Muscle of back (tissue), 11 donors: ENCODE data around the gene EFNB2. TPM values are rescaled to one million over a fixed set of nuclear protein-coding genes. Genes with fewer than 3 reads are reported as not detected.

Experiments used
- DNase-seq, 3 donors: peaks; one replicate each; pipeline versions ENCODE4 v3.0.0 to v3.0.0-alpha.2; 2013
- polyA plus RNA-seq, 10 donors: library from polyadenylated mRNA; unstranded; fragments of 120-200 nt; gene quantifications; one replicate each; pipeline ENCODE4 v1.2.1, GENCODE V29; 2013; ENCODE audit not compliant: insufficient read length in 10 of 10

The EFNB2 gene
- polyA plus RNA-seq, 10 donors, result 18.5 to 53.4 (median 23.1) TPM

DNA sequence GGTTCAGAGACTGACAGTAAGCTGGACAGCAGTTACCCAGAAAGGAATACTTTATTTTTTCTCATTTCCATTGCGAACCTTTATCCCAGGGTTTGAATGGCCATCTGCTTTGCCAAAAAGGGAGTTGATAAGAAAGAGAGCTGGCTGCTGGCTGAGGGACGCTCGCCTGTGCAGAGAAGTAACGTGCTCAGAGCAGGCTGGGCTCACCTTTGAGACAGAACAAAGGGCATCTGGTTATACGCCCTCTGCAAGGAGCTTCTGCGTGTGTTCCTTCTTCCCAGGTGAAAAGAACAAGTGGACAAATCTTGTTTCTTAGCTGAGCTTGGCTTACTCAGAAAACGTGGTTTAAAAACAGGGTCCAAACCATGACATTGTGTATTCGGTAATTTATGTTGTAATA is 47.4 kb downstream of the EFNB2 start:
- DNase-seq, result no peak

DNA sequence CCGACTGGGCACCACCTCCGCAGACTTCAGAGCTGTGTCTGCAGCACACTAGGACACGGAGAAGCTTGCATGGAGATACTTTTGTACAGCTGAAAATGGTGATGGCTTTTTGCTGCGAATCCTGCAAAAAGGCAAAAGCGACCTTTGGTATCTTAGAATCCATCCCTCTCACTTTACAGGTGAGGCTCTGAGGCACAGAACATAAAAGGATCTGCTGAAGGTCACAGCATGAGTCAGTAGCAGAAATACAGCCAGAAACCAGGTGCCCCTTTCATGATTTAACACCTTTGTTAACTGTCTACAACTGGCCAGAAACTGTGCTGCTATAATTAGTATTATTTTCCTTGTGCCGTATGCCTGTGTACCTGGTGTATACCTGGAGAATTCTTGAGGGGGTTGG is 48.3 kb downstream of the EFNB2 start:
- no peak for DNase-seq

DNA sequence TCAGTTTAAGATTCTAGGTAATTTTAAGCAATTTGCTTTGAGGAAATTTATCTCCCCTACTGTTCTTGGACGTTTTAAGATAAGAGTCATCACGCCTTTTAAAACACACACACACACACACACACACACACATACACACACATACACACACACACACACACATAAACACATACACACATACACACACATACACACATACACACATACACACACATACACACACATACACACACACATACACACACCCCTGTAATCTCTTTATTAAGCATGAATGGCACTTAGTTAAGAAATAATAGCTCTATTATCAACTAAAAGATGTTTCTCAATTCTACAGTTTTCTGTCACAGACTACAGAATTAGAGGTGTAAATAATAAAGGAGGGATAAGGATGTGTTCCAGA is 49.2 kb downstream of the EFNB2 start:
- no peak for DNase-seq

DNA sequence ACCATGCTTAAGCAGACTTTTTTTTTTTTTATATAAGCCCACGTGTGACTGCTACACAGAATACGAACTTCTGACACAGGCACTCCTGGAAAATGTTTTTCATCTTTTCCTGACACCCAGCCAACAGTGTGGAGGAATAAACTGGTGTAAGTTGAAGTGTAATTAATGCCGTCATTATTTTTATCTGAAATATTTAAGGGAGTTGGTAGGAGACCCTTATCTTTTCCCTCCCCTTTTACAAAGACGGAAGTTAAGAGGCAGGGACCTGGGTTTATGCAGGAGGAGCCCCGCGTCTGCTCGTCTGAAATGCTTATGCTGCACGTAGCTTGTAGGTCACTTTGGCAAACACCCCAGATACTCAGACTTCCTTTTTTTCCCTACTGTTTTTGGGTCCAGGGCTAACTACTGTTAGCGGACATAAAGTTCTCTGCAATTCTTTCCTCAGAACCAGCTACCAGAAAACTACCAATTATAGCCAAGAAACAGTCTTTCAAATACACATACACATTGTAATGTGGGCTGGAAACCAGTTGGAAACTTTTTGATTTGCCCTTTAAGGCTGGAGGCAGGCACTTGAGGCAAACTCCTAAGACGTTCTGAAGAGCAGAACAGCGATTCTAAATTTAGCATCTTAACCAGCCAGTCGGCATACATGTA is 50.8 kb downstream of the EFNB2 start:
- peak in 2 of 3 donors; percentile 36 to 57 for DNase-seq

DNA sequence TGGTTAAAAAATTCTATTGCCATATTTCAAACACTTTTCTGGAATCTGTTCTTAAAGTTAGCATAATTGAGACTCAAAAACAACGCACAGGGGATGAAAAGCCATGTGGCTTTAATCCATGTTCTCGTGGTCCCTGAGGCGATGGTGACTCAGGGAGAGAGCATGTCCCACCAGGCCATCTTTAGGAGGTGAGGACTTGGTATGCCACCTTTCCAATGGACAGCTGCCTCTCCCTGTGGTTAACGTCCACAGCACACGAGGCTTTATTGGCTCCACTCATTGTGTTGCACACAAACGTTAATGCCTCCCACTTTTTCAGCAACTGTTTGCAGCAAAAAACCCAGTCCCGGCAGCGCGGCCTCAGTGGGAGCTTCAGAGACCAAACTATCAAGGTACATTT is 51.4 kb downstream of the EFNB2 start:
- no peak for DNase-seq

DNA sequence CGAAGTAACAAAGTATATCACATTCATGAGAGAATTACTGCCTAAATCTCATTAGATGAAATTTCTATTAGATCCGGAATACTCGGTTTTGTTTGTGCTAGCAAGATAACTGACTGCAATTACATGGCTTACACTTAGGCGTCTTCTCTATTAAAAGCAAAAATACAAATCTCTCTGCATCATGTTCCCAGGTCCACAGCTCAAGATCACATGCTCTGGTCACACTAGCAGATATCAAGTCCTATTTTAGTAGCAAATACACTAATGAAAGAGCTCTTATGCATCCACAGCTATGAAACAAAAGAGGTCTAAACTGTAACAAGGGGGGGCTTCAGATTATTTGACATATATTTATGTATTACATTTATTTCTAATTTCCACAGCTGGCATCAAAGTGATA is 53.5 kb downstream of the EFNB2 start:
- DNase-seq, result no peak

DNA sequence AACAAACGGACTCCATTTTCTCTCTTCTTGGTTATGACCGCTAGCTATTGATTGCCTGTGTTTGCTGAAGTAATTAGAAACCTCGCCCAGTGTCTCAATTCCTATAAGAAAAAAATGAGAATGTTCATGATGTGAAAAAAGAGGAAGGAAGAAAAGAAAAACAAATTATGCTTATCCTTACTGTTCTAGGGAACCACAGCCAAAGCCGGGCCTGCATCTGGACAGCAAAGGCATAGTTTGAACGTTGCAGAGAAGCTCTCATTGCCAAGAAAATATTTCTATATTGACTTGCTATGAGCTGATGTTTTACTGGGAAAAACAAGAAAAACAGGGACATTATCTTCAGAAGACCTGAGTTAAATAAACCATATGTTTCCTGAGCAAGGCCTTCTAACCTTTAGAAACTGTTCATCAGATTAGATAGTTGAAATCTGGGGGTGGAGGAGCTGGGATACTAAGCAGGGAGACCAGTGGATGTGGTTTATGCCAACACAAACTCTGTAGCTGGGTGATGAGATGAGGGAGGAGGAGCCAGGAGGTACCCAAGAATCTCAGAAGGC is 55.0 kb downstream of the EFNB2 start:
- DNase-seq, result peak; percentile 32 to 83 (median 62)

DNA sequence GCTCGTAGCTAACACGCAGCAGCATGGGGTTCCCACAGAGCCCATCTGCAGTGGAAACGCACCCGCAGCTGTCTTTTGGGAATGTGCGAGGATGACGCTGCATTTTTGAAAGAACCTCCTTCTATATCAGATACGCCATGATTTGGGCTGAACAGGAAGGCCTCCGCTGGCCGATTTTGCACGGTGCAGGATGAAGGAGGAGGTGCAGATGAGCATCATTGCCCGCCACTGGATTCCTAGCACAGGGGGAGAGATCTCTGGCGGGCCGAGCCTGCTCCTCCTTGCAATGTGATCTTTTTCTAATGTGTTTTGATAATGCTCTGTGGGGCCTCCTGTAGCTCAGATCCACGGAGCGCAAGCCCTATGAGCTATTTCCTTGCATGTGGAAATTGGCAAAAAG is 55.5 kb downstream of the EFNB2 start:
- DNase-seq, result no peak

DNA sequence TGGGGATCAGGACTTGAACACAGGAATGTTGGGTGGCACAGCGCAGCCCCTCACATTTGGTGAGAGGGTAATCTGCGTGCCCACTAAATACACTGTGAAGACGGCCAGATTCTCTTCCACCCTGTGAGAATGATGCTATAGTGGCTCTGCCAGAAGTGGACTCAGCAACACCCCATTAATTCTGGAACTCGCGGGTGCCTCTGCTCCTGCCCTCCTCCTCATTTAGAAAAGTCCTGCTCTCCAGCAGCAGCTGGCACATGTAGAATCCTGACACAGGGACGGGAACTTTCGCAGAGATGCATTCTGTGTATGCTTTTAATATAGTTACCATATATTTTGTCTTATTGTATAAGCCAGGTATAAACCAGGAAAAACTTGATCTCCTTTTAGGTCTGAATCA is 57.3 kb downstream of the EFNB2 start:
- no peak for DNase-seq

DNA sequence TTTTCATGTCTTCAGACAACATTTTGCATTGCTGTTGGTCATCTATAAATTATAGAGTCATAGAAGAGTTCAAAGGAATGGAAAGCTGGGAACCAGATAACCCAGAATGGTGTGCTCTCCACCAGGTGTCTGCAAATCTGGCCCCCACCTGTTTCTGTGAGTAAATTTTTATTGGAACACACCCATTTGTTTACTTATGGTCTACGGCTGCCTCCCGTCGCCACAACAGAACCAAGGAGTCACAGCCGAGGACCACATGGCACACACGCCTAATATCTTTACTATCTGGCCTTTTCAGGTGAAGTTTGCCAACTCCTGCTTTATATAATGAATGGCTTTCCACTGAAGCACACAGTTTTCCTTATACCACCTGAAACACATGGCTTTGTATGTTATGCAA is 58.2 kb downstream of the EFNB2 start:
- DNase-seq, result no peak

DNA sequence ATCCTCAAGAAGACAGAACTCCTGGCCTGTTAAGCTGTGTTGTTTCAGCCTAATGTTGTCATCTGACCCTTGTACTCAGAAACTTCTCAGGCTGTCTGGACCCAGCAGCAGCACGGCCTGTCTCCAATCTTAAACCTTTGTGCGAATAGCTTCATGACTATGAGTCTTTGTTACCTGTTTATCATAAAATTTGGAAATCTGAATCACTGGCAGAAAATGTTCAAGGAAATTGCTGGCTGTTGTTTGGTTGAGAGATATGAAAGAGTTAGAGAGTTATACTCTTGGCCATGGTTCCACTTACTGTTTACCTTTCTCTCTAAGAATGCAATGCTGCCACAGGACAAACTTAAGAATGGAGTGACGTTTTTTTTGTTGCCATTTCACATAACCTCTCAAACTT is 59.6 kb downstream of the EFNB2 start:
- no peak for DNase-seq

DNA sequence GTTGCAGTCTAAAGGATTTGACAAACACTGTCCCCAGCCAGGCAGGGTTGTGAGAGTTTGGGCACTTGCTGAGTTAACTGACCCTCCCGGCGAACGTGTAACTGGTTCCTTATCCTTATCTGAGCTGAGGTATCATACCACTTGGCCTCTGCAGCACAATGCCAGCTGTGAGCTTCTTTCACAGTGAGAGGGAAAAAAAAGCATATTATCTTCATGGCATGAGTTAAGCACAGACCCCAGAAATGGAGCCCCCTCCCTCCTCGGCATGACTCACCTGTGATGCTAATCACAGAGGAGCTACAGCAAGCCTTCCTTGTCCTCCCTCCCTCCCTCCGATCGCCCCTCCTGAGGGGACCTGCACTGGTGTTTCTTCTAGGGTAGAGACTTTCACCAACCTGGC is 60.5 kb downstream of the EFNB2 start:
- no peak for DNase-seq

DNA sequence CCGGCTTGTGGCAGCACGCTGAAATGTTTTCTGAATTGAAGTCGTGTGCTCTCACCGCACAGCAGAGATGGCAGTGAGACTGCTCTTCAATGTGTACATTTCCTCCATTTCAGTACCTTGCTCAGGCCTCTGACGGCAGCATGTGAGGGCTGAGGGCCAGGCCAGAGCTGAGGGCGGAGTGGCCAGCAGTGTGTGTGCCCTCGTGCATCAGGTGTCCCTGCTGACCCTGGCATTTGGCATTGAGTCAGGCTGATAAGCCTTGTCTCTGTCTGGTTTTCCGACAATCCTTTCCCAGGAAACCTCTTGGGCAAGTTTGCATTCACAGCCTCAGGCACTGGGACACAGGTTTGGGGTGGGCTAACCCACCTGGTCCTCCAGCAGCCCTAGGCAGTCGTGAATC is 62.3 kb downstream of the EFNB2 start:
- no peak for DNase-seq

DNA sequence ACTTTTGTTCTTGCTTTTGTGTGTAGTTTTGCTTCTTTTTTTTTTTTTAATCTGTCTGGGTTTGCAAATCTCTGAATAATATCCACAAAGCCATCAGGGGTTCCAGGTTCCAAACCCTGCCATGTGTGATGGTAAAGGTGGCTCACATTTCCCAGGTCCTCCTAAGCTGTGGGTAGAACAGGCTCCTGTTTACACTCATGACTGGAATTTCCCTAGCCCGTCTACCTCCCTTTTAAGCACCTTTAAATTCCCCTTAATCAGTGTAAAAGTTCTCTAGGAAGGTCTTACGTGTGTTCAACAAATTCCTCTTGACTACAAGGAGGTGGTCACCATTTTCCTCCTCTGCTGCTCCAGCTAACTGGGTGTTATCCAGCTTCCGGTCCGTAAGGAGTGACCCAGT is 62.8 kb downstream of the EFNB2 start:
- DNase-seq, result no peak

DNA sequence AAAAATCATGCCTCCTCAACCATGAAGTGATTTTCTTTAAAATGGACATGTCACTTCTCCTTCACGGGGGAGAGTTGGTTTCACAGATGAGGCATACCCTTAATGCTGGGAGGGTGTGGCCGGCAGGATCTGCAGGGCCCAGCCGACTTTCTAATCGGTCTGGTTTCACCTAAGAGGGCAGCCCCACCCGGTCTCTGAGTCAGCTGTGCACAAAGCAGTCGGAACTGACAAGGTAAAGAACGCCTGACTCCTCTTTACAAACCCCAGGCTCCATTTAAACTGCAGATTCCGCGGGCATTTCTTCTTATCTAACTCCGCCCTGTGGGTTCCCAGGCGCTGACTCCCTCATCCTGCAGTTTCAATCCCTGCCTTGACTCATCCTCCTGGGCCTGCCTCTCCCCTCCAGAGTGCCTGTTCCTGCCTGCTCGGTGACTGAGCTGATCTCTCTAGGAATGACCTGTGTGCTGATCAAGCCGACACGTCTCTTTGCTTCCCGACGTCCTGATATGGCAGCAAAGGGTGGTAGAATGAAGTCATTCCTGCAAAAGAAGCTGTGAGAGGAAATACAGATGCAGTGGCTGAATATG is 63.4 kb downstream of the EFNB2 start:
- peak in 1 of 3 donors; percentile 74 for DNase-seq

DNA sequence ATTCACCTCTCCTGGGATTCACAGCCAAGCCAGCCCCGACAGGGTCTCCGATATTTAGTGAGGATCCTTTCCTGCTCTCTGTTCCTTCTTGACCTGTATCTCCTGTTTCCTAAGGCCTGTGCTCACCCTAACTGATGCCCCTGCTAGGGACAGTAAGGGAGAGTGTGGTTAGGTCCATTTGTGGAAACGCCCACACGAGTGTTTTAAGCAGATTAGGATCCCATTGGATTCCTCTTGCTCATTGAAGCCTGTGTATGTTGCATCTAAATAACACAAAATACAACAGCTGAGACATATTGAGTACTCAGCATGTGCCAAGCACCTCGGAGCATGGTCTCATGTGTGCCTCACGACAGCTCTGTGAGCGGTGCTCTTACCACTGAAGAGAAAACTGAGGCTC is 64.9 kb downstream of the EFNB2 start:
- no peak for DNase-seq

DNA sequence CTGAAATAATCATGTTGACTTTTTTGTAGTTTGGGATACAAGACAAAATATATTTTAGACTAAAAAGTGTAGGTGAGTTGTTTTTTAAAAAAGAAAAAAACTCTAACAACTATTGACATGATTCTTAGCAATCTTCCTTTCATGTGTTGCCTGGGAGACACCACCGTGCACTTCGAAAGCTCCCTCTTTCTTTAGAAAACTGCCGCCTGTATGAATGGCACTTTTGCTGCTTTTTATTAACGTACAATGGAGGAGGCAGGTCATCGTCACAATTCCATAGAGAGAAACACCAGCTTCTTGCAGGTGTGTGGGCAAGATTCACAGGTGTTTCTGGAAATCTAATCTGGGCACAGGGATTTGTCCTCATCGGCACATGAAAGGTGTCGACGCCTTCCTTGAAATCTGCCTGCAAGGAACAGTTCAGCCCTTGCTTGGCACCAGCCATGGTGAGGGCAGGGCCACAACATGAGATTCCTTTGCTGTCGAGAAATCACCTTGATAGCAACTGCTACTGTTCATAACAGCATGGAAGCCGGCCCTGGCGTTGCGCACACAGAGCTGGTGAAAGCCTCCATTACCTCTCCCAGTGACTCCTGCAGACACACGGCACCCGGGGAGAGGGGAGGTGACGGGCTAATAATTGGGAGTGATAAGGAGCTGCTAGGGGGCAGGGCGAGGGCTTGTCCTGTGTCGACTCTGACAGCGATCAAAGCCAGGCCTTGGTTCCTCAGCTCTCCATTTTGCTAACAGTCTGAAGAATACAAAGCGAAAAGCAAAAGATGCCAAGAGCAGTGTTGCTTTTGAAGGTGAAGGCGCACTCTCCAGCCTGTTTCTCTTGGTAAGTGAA is 66.5 kb downstream of the EFNB2 start:
- no peak for DNase-seq

DNA sequence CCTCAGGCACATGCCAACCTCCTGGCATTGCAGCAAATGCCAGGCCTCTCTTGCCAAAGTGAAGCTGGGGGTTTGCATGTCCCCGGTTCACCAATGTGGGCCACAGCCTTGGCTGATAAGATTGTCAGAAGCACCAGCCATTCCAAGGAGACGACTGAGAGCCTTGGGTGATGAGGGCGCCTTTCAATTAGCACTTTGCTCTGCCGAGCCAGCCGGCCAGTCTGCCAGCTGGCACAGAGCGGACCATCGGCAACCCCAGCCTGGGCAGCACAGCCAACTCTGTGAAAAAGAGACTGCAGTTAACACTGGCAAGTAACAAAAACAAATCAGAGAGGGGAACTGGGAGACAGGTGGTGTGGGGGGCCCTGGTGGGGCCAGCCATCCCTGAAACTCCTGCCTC is 67.3 kb downstream of the EFNB2 start:
- peak in 1 of 3 donors; percentile 20 for DNase-seq

DNA sequence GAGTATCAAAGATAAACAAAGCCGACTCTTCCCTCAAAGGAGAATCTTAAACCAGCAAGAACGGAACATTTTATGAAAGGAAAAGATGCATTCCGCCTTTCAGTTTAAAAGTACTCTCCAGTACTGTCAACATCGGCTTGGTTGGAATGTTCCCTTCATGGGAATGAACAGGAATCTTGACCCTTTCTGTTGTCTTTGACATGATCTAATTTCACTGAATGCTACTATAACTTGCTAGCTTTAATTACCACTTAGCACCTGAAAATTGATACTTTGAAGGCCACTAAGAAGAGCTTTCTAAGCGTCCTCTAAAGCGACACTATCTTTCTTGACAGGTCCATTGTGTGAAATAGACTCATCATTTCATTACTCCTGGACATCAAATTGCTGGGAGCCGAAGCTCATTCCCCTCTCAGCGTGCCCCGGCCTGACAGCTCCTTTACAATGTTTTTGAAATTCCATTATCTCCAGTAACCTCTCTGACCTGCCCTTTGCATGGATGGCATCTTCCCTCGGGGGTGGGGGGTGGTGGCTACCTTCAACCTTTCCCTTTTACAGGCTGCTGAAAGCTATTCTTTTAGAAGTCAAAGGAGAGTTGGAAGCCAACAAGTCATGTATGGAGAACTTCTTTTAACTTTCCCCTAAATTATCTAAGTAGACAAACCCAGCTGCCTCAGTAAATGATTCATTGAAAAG is 67.9 kb downstream of the EFNB2 start:
- DNase-seq, result no peak

DNA sequence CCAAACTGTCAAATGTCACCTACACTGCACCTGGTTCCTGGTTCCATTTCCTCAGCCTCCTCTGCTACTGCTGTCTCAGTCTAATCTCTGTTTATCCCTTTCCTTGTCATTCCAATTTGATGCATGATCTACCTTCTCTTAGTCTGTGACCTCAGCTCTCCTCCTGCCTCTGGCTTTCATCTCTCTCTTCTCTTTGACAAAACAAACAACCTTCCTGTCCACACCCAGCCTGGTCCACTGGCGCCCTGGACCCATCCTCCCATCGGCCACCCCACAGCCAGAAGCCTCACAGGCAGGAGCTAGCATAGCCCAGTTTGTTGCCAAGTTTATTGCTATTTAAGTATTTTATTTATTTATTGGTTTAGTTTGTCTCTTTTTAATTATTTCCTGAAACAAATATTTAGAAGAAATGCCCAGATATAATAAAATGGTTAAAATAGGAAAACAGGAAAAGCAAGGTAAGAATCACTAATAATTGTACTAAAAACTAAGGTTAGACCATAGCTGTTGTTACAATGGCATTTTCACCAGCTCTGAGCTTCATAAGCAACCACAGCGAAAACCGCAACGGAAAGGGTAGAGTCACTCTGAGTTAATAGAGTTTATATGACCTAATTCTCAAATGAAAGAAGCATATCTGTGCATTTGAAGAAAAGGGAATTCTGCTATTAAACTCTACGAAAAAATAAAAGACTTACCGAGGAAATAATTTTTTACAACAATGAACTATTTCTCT is 68.6 kb downstream of the EFNB2 start:
- no peak for DNase-seq

DNA sequence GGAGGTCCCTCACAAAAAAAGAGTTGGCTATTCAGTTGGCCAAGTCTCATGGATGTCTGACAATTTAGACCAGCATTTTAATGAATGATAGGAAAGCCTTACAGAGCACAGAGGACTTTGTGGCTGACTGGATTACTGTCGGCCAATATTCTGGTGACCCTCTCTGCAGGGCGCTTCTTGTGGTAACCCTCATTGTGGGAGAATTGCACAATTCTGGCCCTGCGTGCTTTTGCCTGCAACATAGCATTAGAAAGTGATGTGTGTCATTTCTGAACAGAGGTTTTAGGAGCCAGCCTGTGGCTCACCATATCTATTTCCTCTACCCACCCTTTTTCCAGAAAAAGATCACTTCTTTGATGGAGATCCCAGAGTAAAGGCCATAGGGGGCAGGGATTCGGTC is 71.4 kb downstream of the EFNB2 start:
- DNase-seq, result no peak
